ENCODE measurements around the gene VAC14.

Gene VAC14

GRCh38 chr16:70803319-70803718 is 2.4 kb upstream of the VAC14 start:
- no peak for FAIRE-seq
- no peak for DNase-seq (ENCODE audit: insufficient read length, low spot score)
- no peak for TF ChIP-seq POU2F2 (IDR thresholded peaks at IDR 0.05; ENCODE audit: low read depth, low read length)

DNA sequence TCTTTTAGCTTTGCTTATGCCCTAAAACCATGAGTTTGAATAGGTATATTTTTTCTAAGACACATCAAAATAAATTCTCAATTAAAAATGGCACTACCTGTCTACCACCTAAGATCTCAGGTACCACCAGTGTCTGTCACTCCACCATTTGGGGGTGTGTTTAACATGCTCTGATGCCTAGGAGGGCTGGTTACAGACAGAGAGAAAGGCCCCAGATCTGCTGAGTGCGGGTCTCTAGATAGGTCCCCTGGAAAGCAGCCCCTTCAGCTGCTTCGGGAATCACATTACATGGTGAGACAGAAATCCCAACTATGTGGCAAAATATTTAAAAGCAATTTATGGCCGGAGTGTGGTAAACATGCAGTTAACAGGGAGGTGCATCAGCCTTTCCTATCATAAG is 653 bp upstream of the VAC14 start:
- FAIRE-seq (no peak), DNase-seq (ENCODE audit: insufficient read length, low spot score) (no peak)
- TF ChIP-seq TAF1 (IDR thresholded peaks at IDR 0.05; ENCODE audit: low read depth, low read length) (no peak), PAX5 (IDR thresholded peaks at IDR 0.05; ENCODE audit: insufficient read depth, low read length, severe bottlenecking) (no peak), POU2F2 (IDR thresholded peaks at IDR 0.05; ENCODE audit: low read depth, low read length) (no peak), SPI1 (IDR thresholded peaks at IDR 0.05; ENCODE audit: low read depth, low read length) (no peak), POLR2A (IDR thresholded peaks at IDR 0.05; ENCODE audit: low read depth, low read length) (no peak), POLR2AphosphoS5 (IDR thresholded peaks at IDR 0.05; ENCODE audit: low read depth, low read length) (no peak)

GRCh38 chr16:70800311-70800710 is 647 bp downstream of the VAC14 start:
- TF ChIP-seq POU2F2 (IDR thresholded peaks at IDR 0.05; ENCODE audit: low read depth, low read length) = no peak
- no peak for TF ChIP-seq PAX5 (IDR thresholded peaks at IDR 0.05; ENCODE audit: insufficient read depth, low read length, severe bottlenecking)
- no peak for TF ChIP-seq POLR2A (IDR thresholded peaks at IDR 0.05; ENCODE audit: low read depth, low read length)
- no peak for TF ChIP-seq SPI1 (IDR thresholded peaks at IDR 0.05; ENCODE audit: low read depth, low read length)
- no peak for TF ChIP-seq TAF1 (IDR thresholded peaks at IDR 0.05; ENCODE audit: low read depth, low read length)
- no peak for TF ChIP-seq POLR2AphosphoS5 (IDR thresholded peaks at IDR 0.05; ENCODE audit: low read depth, low read length)
- DNase-seq (ENCODE audit: insufficient read length, low spot score) = no peak
- no peak for FAIRE-seq

- FAIRE-seq = no peak
- DNase-seq (ENCODE audit: insufficient read length, low spot score) = no peak
- TF ChIP-seq POLR2A (IDR thresholded peaks at IDR 0.05; ENCODE audit: low read depth, low read length) = no peak
- no peak for TF ChIP-seq SPI1 (IDR thresholded peaks at IDR 0.05; ENCODE audit: low read depth, low read length)
- TF ChIP-seq TAF1 (IDR thresholded peaks at IDR 0.05; ENCODE audit: low read depth, low read length) = no peak
- TF ChIP-seq POU2F2 (IDR thresholded peaks at IDR 0.05; ENCODE audit: low read depth, low read length) = no peak
- no peak for TF ChIP-seq POLR2AphosphoS5 (IDR thresholded peaks at IDR 0.05; ENCODE audit: low read depth, low read length)
- TF ChIP-seq PAX5 (IDR thresholded peaks at IDR 0.05; ENCODE audit: insufficient read depth, low read length, severe bottlenecking) = no peak
These were observed 4.7 kb downstream of the VAC14 start for GRCh38 chr16:70796301-70796700.

- FAIRE-seq (peak; percentile 56), DNase-seq (ENCODE audit: insufficient read length, low spot score) (no peak)
- no peak for TF ChIP-seq PAX5 (IDR thresholded peaks at IDR 0.05; ENCODE audit: insufficient read depth, low read length, severe bottlenecking)
- no peak for TF ChIP-seq POU2F2 (IDR thresholded peaks at IDR 0.05; ENCODE audit: low read depth, low read length)
- TF ChIP-seq POLR2A (IDR thresholded peaks at IDR 0.05; ENCODE audit: low read depth, low read length) = no peak
- no peak for TF ChIP-seq SPI1 (IDR thresholded peaks at IDR 0.05; ENCODE audit: low read depth, low read length)
- TF ChIP-seq TAF1 (IDR thresholded peaks at IDR 0.05; ENCODE audit: low read depth, low read length) = no peak
- no peak for TF ChIP-seq POLR2AphosphoS5 (IDR thresholded peaks at IDR 0.05; ENCODE audit: low read depth, low read length)
These were observed 5.6 kb downstream of the VAC14 start for GRCh38 chr16:70795296-70795912.

DNA sequence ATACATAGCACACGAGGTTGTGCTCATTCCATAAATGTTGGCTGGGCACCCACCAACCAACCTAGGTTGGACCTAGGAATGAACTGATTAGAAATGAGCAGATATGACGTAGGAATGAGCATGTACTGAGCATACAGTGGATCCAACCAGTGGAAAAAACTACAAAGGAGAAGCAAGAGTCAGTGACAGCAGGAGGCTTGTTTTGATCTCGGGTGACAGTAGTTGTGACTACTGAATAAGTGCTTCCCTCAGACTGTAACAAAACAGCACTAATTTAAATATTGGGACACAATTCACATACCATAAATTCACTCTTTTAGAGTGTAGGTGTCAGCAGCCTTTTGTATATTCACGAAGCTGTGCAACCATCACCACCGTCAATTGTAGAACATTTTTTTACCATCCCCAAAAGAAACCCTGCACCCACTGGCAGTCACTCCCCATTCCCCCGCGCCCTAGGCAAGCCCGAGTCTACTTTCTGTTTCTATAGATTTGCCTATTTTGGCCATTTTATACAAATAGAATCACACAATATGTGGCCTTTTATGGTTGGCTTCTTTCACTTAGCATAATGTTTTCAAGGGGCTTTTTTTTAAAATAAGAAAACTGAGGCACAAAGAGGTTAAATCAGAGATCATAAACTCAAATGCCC is 7.0 kb downstream of the VAC14 start:
- no peak for FAIRE-seq

DNA sequence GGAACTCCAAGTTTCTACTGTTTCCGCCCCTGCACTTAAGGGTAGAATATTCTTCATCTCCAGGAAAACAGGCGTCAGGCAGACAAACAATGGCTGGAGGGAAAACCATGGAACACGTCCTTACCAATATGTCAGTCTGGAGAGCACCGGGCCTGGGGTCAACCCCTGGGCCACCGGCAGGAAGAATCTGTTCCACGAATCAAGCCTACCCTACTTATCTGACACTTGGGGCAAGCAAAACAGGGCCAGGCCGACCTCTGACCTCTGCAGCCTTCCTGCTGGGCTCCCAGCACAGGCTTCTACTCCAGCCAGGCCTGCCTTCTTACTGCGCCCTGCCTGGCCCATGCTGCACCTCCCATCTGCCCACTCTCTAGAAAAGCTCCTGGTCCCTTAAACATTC is 10.1 kb downstream of the VAC14 start:
- DNase-seq (ENCODE audit: insufficient read length, low spot score) = no peak
- no peak for FAIRE-seq
- TF ChIP-seq POU2F2 (IDR thresholded peaks at IDR 0.05; ENCODE audit: low read depth, low read length) (no peak), TAF1 (IDR thresholded peaks at IDR 0.05; ENCODE audit: low read depth, low read length) (no peak), PAX5 (IDR thresholded peaks at IDR 0.05; ENCODE audit: insufficient read depth, low read length, severe bottlenecking) (no peak), SPI1 (IDR thresholded peaks at IDR 0.05; ENCODE audit: low read depth, low read length) (no peak), POLR2AphosphoS5 (IDR thresholded peaks at IDR 0.05; ENCODE audit: low read depth, low read length) (no peak), POLR2A (IDR thresholded peaks at IDR 0.05; ENCODE audit: low read depth, low read length) (no peak)

More for the DNA sequence above, 7.0 kb downstream of the VAC14 start:
- TF ChIP-seq POLR2A (IDR thresholded peaks at IDR 0.05; ENCODE audit: low read depth, low read length) (no peak), POU2F2 (IDR thresholded peaks at IDR 0.05; ENCODE audit: low read depth, low read length) (no peak), POLR2AphosphoS5 (IDR thresholded peaks at IDR 0.05; ENCODE audit: low read depth, low read length) (no peak), TAF1 (IDR thresholded peaks at IDR 0.05; ENCODE audit: low read depth, low read length) (no peak), PAX5 (IDR thresholded peaks at IDR 0.05; ENCODE audit: insufficient read depth, low read length, severe bottlenecking) (no peak), SPI1 (IDR thresholded peaks at IDR 0.05; ENCODE audit: low read depth, low read length) (no peak)
- no peak for DNase-seq (ENCODE audit: insufficient read length, low spot score)

DNA sequence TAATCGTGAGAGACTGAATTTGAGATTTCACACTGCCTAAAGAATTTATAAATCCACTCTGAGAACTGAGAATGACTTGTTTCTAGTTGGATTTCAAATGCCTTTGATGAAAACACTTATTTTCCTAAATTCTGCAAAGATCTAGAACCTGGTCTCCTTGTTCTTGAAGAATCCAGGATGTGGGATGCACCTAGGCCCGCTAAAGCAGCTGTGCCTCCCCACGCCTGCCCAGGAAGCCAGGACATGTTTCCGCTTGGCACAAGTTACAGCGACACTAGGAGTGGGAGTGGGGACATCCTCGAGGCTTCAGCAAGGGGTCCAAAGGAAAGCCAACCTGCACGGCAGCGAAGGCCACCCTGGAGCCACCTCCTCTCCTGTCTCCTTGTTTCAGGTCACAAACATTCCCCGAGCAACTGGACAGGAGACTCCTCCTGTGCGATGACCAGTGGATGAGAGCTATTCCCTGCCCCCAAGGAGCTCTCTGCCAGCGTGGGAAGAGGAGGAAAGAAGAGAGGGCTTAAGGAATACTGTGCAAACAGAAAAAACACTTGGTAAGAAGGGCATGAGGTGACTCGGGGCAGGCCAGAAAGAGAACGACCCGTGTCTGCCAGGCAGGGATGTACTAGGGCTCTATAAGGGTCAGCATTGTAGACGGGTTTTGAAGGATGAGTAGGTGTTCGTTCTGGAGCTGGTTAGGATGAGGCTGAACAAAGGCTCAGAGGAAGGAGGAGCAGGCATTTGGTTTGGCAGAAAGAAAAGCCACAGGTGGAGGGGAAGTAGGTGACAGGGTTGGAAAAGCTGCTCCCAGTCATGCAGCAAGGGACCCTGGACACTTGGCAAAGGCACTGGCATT is 11.1 kb downstream of the VAC14 start:
- FAIRE-seq (no peak), DNase-seq (ENCODE audit: insufficient read length, low spot score) (no peak)
- TF ChIP-seq SPI1 (IDR thresholded peaks at IDR 0.05; ENCODE audit: low read depth, low read length) = no peak
- no peak for TF ChIP-seq POLR2A (IDR thresholded peaks at IDR 0.05; ENCODE audit: low read depth, low read length)

DNA sequence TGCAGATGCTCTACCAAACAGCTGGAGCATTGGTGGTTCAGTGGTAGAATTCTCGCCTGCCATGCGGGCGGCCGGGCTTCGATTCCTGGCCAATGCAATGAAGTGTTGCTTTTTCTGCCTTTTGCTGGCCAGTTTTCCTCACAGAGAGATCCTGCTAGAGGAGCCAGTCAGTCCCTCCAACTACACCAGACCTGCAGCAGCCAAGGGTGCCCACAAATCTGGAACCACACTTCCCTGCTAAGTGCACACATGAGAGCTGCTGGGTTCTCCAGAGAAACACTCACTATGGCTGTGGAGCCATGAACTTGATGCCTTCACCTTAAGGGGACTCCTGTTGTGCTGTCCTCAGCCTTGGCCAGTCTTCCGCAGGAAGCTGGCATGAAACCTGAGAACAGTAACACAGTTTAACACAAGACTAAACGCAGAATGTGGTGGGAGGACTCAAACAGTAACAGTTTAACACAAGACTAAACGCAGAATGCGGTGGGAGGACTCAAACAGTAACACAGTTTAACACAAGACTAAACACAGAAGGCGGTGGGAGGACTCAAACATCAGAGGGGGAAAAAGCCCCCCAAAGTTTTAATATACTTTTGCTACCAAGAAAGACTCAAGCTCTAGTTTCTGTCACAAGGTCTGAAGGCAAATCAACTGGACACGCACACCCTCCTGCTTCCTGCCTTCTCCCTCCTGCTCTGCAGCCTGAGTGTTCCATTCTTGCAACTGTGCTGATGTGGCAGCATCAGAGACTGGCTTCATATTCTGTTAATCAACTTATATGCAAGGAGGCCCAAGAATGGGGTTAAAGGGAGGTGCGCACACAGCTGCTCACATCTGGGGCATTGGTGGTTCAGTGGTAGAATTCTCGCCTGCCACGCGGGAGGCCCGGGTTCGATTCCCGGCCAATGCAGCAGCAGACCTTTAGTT is 12.0 kb downstream of the VAC14 start:
- no peak for FAIRE-seq
- TF ChIP-seq POLR2A (IDR thresholded peaks at IDR 0.05; ENCODE audit: low read depth, low read length) (no peak), SPI1 (IDR thresholded peaks at IDR 0.05; ENCODE audit: low read depth, low read length) (no peak), POLR2AphosphoS5 (IDR thresholded peaks at IDR 0.05; ENCODE audit: low read depth, low read length) (no peak), POU2F2 (IDR thresholded peaks at IDR 0.05; ENCODE audit: low read depth, low read length) (no peak), TAF1 (IDR thresholded peaks at IDR 0.05; ENCODE audit: low read depth, low read length) (no peak), PAX5 (IDR thresholded peaks at IDR 0.05; ENCODE audit: insufficient read depth, low read length, severe bottlenecking) (no peak)
- DNase-seq (ENCODE audit: insufficient read length, low spot score) = no peak

All from GM12891 (cell line).